A549 (cell line): ENCODE measurements around the gene TANGO2.

ENCODE experiments used
- HDAC2 ChIP-seq: fragments of 200-600 bp; sonication (generic); IDR thresholded peaks from 2 replicates; pipeline ENCODE4 v1.6.1; 2016
- MAZ ChIP-seq: fragments of 150-350 bp; IDR thresholded peaks from 2 replicates; pipeline ENCODE4 v1.6.1; 2014; ENCODE audit warnings: antibody characterized with exemption, low read depth, low read length, borderline replicate concordance
- POLR2A ChIP-seq: IDR thresholded peaks from 2 replicates; pipeline ENCODE4 v1.6.1; 2012; ENCODE audit warnings: mild to moderate bottlenecking, low read length
- TP53 ChIP-seq: fragments of 250-450 bp; sonication (Bioruptor Pico); IDR thresholded peaks from 2 replicates; pipeline ENCODE4 v1.5.0; 2021; ENCODE audit warnings: mild to moderate bottlenecking, moderate library complexity
- TF ChIP-seq, protein P1 (sequence below): fragments of >200 bp; sonication (Bioruptor Twin); formaldehyde crosslinking; IDR thresholded peaks from 3 replicates; pipeline ENCODE4 v1.5.1; 2016

DNA sequence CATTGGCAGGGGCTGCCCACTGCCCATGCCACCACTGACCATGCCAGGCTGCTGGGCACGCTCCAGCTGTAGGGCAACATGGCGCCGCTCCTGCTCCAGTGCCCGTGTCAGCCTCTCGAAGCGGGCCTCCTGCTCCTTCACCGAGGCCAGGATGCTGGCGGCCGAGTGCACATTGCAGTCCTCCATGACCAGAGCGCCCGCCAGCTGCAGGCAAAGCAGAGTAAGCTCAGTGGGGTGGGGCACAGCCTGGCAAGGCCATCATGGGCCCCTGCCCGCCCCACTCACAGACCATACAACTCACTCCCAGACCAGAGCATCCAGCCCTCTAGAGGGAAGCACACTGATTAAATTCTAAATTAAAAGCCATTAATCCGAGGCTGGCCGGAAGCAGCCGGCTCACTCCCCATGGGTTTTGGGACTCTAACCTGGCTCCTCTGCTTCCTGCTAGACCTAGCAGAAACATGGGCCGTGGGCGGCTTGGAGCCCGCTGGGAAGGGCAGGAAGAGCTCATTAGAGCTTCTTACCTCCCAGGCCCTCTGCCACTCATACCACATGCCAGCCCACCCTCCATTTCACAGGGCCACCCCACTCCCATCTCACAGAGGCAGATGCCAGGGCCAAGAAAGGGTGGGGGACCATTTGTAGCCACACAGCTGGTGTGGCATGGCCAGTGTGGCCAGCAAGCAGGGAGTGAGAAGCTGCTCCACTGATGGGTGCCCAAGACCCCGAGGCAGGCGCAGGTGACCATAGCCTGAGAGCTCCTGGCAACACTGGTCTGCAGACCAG, 30.1 kb upstream of the TANGO2 start:
- TF ChIP-seq POLR2A (no peak), MAZ (no peak), HDAC2 (no peak), TP53 (CRISPR knock-in tag) (no peak)
- TF ChIP-seq, protein P1, sequence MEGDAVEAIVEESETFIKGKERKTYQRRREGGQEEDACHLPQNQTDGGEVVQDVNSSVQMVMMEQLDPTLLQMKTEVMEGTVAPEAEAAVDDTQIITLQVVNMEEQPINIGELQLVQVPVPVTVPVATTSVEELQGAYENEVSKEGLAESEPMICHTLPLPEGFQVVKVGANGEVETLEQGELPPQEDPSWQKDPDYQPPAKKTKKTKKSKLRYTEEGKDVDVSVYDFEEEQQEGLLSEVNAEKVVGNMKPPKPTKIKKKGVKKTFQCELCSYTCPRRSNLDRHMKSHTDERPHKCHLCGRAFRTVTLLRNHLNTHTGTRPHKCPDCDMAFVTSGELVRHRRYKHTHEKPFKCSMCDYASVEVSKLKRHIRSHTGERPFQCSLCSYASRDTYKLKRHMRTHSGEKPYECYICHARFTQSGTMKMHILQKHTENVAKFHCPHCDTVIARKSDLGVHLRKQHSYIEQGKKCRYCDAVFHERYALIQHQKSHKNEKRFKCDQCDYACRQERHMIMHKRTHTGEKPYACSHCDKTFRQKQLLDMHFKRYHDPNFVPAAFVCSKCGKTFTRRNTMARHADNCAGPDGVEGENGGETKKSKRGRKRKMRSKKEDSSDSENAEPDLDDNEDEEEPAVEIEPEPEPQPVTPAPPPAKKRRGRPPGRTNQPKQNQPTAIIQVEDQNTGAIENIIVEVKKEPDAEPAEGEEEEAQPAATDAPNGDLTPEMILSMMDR = no peak
